ENCODE data around the gene CCDC137. TPM values are rescaled to one million over a fixed set of nuclear protein-coding genes. Genes with fewer than 3 reads are reported as not detected.

Gene CCDC137
- total RNA-seq, 2 donors from 2014 or later = 13.7 to 41.1 TPM

DNA sequence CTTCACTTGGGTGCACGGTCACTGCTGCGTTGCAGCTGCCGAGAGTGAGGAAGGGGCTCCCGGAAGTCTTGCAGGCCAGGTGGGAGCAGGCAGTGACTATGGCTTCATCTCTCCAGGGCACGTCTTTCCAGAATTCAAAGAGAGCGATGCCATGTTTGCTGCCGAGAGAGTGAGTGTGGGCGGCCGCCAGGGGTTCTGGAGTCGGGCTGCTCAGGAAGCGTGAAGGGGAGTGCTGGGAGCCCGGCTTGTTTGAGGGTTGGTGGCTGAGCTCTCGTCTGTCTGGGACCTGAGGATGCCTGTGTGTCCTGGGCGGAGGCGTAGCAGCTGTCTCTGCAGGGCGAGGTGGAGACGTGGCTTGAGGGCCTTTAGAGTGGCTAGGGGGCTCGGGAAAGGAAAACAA is 23.5 kb downstream of the CCDC137 start:
- Histone ChIP-seq H3K27me3 (no peaks in the 10 kb centered on the region), H3K9me3 (no peaks in the 10 kb centered on the region), H3K36me3 (peaks cover 23% of the 10 kb centered on the region), H3K4me1 (peaks cover 3% of the 10 kb centered on the region), H3K27ac (no peak overlapping the region), H3K4me3 (no peak overlapping the region), H3K9ac (ENCODE audit: low read depth in 2 of 2, low read length in 2 of 2) (no peak overlapping the region)
- no peak for DNase-seq
- TF ChIP-seq, protein P1, sequence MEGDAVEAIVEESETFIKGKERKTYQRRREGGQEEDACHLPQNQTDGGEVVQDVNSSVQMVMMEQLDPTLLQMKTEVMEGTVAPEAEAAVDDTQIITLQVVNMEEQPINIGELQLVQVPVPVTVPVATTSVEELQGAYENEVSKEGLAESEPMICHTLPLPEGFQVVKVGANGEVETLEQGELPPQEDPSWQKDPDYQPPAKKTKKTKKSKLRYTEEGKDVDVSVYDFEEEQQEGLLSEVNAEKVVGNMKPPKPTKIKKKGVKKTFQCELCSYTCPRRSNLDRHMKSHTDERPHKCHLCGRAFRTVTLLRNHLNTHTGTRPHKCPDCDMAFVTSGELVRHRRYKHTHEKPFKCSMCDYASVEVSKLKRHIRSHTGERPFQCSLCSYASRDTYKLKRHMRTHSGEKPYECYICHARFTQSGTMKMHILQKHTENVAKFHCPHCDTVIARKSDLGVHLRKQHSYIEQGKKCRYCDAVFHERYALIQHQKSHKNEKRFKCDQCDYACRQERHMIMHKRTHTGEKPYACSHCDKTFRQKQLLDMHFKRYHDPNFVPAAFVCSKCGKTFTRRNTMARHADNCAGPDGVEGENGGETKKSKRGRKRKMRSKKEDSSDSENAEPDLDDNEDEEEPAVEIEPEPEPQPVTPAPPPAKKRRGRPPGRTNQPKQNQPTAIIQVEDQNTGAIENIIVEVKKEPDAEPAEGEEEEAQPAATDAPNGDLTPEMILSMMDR (IDR thresholded peaks at IDR 0.05) = no peak
- intact Hi-C loops (cut with DNase I) = no loop called here

- intact Hi-C loops (cut with DNase I) = no loop called here
Measured at GRCh38 chr17:81690549-81690948, 24.0 kb downstream of the CCDC137 start.

GRCh38 chr17:81691196-81691595 is 24.7 kb downstream of the CCDC137 start:
- Histone ChIP-seq H3K9me3 (no peaks in the 10 kb centered on the region), H3K9ac (ENCODE audit: low read depth in 2 of 2, low read length in 2 of 2) (no peak overlapping the region), H3K36me3 (peaks cover 23% of the 10 kb centered on the region), H3K27ac (no peak overlapping the region), H3K4me1 (no peaks in the 10 kb centered on the region), H3K27me3 (no peaks in the 10 kb centered on the region), H3K4me3 (no peak overlapping the region)
- intact Hi-C loops (cut with DNase I) = no loop called here
- no peak for DNase-seq
- TF ChIP-seq, protein P1 (IDR thresholded peaks at IDR 0.05) = no peak

More at GRCh38 chr17:81690549-81690948, 24.0 kb downstream of the CCDC137 start:
- no peak overlapping the region for H3K9ac ChIP-seq (ENCODE audit: low read depth in 2 of 2, low read length in 2 of 2)
- H3K36me3 ChIP-seq = peaks cover 23% of the 10 kb centered on the region
- H3K4me3 ChIP-seq = no peak overlapping the region
- no peaks in the 10 kb centered on the region for H3K4me1 ChIP-seq
- TF ChIP-seq, protein P1 (IDR thresholded peaks at IDR 0.05) = no peak
- H3K9me3 ChIP-seq = no peaks in the 10 kb centered on the region
- no peak for DNase-seq
- H3K27me3 ChIP-seq = no peaks in the 10 kb centered on the region
- no peak overlapping the region for H3K27ac ChIP-seq

GRCh38 chr17:81691608-81692007 is 25.1 kb downstream of the CCDC137 start:
- Histone ChIP-seq H3K4me1 (no peaks in the 10 kb centered on the region), H3K27ac (no peak overlapping the region), H3K27me3 (no peaks in the 10 kb centered on the region), H3K4me3 (no peak overlapping the region), H3K9ac (ENCODE audit: low read depth in 2 of 2, low read length in 2 of 2) (no peak overlapping the region), H3K9me3 (no peaks in the 10 kb centered on the region), H3K36me3 (peaks cover 18% of the 10 kb centered on the region)
- TF ChIP-seq, protein P1 (IDR thresholded peaks at IDR 0.05) = no peak
- no peak for DNase-seq
- intact Hi-C loops (cut with DNase I) = no loop called here

- Histone ChIP-seq H3K4me3 (no peak overlapping the region), H3K27me3 (no peaks in the 10 kb centered on the region), H3K36me3 (peaks cover 9% of the 10 kb centered on the region), H3K9me3 (no peaks in the 10 kb centered on the region), H3K4me1 (no peaks in the 10 kb centered on the region), H3K27ac (no peak overlapping the region), H3K9ac (ENCODE audit: low read depth in 2 of 2, low read length in 2 of 2) (no peak overlapping the region)
- TF ChIP-seq, protein P1 (IDR thresholded peaks at IDR 0.05) = no peak
- intact Hi-C loops (cut with DNase I) = no loop called here
- DNase-seq = no peak
Measured at GRCh38 chr17:81693509-81694210, 27.1 kb downstream of the CCDC137 start.
